Measurements from ENCODE around the gene NRF1.
A peak's percentile ranks its signal among the peaks of the same experiment; 100 is the strongest.
"Not testable (repeated sequence)": the region's sequence is repeated elsewhere in the genome, so short reads cannot be mapped to it uniquely, and the experiment has no call there.

NRF1 gene

DNA sequence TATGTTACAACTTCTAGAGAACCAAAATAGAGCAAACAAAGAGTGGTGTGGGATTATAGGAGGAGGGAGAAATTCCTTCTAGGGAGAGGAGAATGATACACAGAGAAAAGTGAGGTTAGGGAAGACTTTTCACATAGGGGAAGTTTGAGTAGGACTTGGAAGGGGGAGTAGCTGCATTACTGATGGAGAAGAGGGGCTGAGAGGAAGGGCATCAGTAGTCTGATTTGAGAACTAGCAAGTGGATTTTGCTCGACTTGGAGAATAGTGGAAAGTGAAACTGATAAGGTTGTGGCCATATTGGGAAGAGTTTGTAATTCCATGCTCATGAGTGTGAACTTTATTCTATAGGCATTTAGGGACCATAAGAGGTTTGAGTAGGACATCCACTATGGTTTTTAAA is 6.1 kb downstream of the NRF1 start:
- no peak for TF ChIP-seq CTCF (IDR thresholded peaks at IDR 0.05; ENCODE audit: low read depth, low read length)
- H3K4me3 ChIP-seq (ENCODE audit: low read depth, low read length), result no peak overlapping the region

DNA sequence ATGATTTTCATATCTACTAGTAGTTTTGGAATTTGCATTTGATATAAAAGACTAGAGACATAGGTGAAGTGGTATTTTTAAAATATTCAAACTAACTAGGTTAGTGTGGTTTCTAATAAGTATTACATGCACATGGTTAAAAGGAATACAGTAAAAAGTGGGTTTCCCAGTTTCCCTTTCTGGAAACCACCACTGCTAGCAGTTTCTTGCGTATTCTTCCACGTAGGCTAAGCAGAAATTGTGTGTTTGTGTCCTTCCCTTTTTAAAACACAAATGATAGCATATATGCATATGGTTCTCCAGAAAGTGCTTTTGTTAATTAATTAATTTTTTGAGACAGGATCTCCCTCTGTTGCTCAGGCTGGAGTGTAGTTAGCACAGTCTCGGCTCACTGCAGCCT is 15.4 kb downstream of the NRF1 start:
- no peak overlapping the region for H3K4me3 ChIP-seq (ENCODE audit: low read depth, low read length)

GRCh38 chr7:129630341-129630740 is 18.8 kb downstream of the NRF1 start:
- no peak for TF ChIP-seq CTCF (IDR thresholded peaks at IDR 0.05; ENCODE audit: low read depth, low read length)
- H3K4me3 ChIP-seq (ENCODE audit: low read depth, low read length), result no peak overlapping the region

More for the DNA sequence above, 15.4 kb downstream of the NRF1 start:
- TF ChIP-seq CTCF (IDR thresholded peaks at IDR 0.05; ENCODE audit: low read depth, low read length), result no peak

GRCh38 chr7:129634361-129635034 is 23.0 kb downstream of the NRF1 start:
- no peak for TF ChIP-seq CTCF (IDR thresholded peaks at IDR 0.05; ENCODE audit: low read depth, low read length)
- H3K4me3 ChIP-seq (ENCODE audit: low read depth, low read length), result no peak overlapping the region

GRCh38 chr7:129635300-129636029 is 23.9 kb downstream of the NRF1 start:
- peak; percentile 95 for TF ChIP-seq CTCF (IDR thresholded peaks at IDR 0.05; ENCODE audit: low read depth, low read length)
- no peak overlapping the region for H3K4me3 ChIP-seq (ENCODE audit: low read depth, low read length)

DNA sequence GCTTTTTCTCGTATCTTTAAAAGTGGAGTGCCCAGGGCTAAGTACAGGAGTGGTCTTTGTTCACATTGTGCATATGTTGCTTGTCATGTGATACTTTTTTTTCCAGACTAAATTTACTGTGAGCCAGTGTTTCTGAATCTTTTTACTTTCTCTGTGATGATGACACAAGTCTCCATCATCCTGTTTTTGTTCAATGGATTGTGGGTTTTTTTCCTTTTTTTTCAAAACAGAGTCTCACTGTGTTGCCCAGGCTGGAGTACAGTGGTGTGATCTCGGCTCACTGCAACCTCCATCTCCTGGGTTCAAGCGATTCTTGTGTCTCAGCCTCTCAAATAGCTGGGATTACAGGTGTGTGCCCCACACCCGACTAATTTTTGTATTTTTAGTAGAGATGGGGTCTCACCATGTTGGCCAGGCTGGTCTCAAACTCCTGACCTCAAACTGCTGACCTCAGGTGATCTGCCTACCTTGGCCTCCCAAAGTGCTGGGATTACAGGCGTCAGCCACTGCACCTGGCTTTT is 24.6 kb downstream of the NRF1 start:
- not testable (repeated sequence) for H3K4me3 ChIP-seq (ENCODE audit: low read depth, low read length)

DNA sequence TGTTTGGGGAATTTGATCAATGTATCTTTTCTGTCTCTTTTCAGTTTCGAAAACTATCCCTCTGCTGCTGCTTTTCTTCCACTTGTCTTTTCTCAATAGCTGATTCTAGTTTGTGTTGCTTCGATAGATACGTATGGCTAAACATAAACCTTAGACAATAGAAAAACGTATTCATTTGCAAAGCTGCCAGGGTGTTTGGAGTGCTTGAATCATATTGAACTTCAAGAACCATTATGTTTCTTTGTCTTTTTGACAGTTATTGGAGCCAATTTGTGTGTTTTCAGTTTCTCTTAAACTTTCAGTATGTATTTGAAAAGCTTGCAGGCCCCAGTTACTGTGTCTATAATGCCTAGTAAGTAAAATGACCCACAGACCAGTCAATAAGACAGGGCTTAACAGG is 25.1 kb downstream of the NRF1 start:
- no peak overlapping the region for H3K4me3 ChIP-seq (ENCODE audit: low read depth, low read length)
- TF ChIP-seq CTCF (IDR thresholded peaks at IDR 0.05; ENCODE audit: low read depth, low read length), result no peak

Data from WI38 (cell line).